T-helper 2 cell treated with Interferon-gamma antibody and Interleukin-4, amounts not matched to agents 5 μg/mL and 100 μg/mL, for 36 hours (primary cell): Measurements from ENCODE around the gene C2CD2.

Source experiments
- DNase-seq: peaks from one replicate; pipeline ENCODE4 v3.0.0; 2021; ENCODE audit warnings: low spot score
- H3K27ac Mint-ChIP-seq: one replicate; pipeline ENCODE4 v1.8.0; 2021; ENCODE audit warnings: mild to moderate bottlenecking, mixed read lengths
- H3K27me3 Mint-ChIP-seq: one replicate; pipeline ENCODE4 v1.8.0; 2021; ENCODE audit warnings: low read depth, mixed read lengths
- H3K36me3 Mint-ChIP-seq: one replicate; pipeline ENCODE4 v1.8.0; 2021; ENCODE audit warnings: low read depth, mixed read lengths
- H3K4me1 Mint-ChIP-seq: one replicate; pipeline ENCODE4 v1.8.0; 2021; ENCODE audit warnings: low read depth, mixed read lengths
- H3K4me3 Mint-ChIP-seq: one replicate; pipeline ENCODE4 v1.8.0; 2022; ENCODE audit warnings: mild to moderate bottlenecking, moderate library complexity, mixed read lengths
- H3K9me3 Mint-ChIP-seq: one replicate; pipeline ENCODE4 v1.8.0; 2021; ENCODE audit warnings: mixed read lengths

Gene C2CD2

GRCh38 chr21:41913230-41913629 lies 40.6 kb downstream of the C2CD2 start:
- Mint-ChIP-seq H3K27me3 (no peaks in the 10 kb centered on the region), H3K4me1 (no peaks in the 10 kb centered on the region)

GRCh38 chr21:41908829-41909228 lies 45.0 kb downstream of the C2CD2 start:
- Mint-ChIP-seq H3K36me3 (peaks cover 10% of the 10 kb centered on the region), H3K9me3 (no peaks in the 10 kb centered on the region), H3K27ac (no peak overlapping the region), H3K27me3 (no peaks in the 10 kb centered on the region), H3K4me1 (no peaks in the 10 kb centered on the region), H3K4me3 (no peak overlapping the region)
- DNase-seq = no peak

More at GRCh38 chr21:41913230-41913629, 40.6 kb downstream of the C2CD2 start:
- Mint-ChIP-seq H3K4me3 (no peak overlapping the region), H3K9me3 (no peaks in the 10 kb centered on the region), H3K27ac (no peak overlapping the region), H3K36me3 (peaks cover 12% of the 10 kb centered on the region)
- no peak for DNase-seq

GRCh38 chr21:41907496-41908258 lies 46.1 kb downstream of the C2CD2 start:
- Mint-ChIP-seq H3K4me1 (no peaks in the 10 kb centered on the region), H3K4me3 (no peak overlapping the region), H3K27me3 (no peaks in the 10 kb centered on the region), H3K36me3 (peaks cover 10% of the 10 kb centered on the region), H3K27ac (no peak overlapping the region), H3K9me3 (no peaks in the 10 kb centered on the region)
- DNase-seq = no peak

- no peaks in the 10 kb centered on the region for H3K27me3 Mint-ChIP-seq
- H3K4me3 Mint-ChIP-seq = no peak overlapping the region
- peaks cover 8% of the 10 kb centered on the region for H3K36me3 Mint-ChIP-seq
- no peaks in the 10 kb centered on the region for H3K9me3 Mint-ChIP-seq
- no peaks in the 10 kb centered on the region for H3K4me1 Mint-ChIP-seq
- DNase-seq = no peak
- H3K27ac Mint-ChIP-seq = no peak overlapping the region
Observed at GRCh38 chr21:41906770-41907169, 47.0 kb downstream of the C2CD2 start.

DNA sequence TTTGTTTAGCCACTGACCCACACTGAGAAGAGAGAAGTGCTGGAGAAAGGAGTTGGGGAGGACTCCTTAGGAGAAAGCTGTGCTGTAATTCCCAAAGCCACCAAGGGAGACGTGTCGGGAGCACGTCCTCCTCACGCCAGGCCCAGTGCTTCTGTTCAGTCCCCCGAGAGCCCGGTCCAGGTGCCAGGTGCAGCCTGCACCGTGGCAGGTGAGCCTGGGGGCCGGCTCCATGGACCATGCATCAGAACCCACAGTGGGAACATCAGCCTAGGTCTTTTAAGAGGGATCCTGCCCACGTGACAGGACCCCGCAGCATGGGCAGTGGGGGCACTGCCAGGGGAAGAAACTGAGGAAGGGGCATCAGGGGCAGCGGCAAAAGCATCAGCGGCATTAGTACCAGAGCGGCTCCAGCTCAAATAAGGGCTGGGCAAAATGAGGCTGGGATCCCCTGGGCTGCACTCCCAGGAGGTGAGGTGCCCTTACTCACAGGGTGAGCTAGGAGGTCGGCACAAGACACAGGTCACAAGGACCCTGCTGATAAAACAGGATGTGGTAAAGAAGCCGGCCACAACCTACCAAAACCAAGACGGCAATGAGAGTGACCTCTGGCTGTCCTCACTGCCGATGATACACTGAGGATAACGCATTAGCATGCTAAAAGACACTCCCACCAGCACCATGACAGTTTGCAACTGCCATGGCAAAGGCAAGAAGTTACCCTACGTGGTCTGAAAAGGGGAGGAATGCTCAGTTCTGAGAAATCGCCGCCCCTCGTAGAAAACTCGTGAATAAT lies 50.1 kb downstream of the C2CD2 start:
- Mint-ChIP-seq H3K9me3 (no peaks in the 10 kb centered on the region), H3K4me1 (peaks cover 18% of the 10 kb centered on the region), H3K4me3 (no peak overlapping the region), H3K27me3 (no peaks in the 10 kb centered on the region), H3K36me3 (peaks cover 10% of the 10 kb centered on the region), H3K27ac (no peak overlapping the region)
- DNase-seq = no peak

DNA sequence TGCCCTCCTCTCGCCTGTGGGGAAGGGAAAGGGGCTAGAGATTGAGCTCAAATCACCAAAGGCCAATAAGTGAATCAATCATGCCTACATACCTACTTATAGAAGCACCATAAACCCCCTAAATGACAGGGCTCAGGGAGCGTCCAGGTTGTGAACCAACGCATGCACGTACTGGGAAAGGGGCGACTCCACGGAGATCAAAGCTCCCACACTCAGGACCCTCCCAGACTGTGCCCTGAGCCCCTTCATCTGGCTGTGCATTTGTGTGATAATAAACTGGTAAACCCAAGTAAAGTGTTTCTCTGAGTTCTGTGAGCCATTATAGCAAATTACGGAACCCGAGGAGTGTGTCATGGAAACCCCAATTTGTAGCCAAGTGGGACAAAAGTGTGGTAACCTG lies 50.9 kb downstream of the C2CD2 start:
- Mint-ChIP-seq H3K36me3 (peaks cover 10% of the 10 kb centered on the region), H3K9me3 (no peaks in the 10 kb centered on the region), H3K4me1 (peaks cover 21% of the 10 kb centered on the region), H3K4me3 (no peak overlapping the region), H3K27me3 (no peaks in the 10 kb centered on the region), H3K27ac (no peak overlapping the region)
- DNase-seq = no peak

DNA sequence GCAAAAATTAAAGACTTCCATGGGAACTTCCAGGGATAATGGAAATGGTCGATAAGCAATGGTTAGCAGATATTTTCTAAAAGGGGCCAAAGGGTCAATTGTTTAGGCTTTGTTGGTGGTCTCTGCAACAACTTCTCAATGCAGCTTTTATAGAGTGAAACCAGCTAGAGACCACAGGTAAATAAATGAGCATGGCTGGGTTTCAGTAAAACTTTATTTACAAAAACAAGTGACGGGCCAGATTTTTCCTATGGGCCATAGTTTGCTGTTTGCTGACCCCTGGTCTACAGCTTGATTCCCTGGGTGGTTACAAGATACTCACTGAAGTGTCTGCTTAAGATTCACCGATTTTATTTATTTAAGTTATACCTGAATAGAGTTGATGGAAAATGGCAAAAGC lies 52.0 kb downstream of the C2CD2 start:
- no peaks in the 10 kb centered on the region for H3K9me3 Mint-ChIP-seq
- peaks cover 21% of the 10 kb centered on the region for H3K4me1 Mint-ChIP-seq
- no peak for DNase-seq
- no peaks in the 10 kb centered on the region for H3K27me3 Mint-ChIP-seq
- H3K27ac Mint-ChIP-seq = no peak overlapping the region
- no peak overlapping the region for H3K4me3 Mint-ChIP-seq
- peaks cover 10% of the 10 kb centered on the region for H3K36me3 Mint-ChIP-seq

DNA sequence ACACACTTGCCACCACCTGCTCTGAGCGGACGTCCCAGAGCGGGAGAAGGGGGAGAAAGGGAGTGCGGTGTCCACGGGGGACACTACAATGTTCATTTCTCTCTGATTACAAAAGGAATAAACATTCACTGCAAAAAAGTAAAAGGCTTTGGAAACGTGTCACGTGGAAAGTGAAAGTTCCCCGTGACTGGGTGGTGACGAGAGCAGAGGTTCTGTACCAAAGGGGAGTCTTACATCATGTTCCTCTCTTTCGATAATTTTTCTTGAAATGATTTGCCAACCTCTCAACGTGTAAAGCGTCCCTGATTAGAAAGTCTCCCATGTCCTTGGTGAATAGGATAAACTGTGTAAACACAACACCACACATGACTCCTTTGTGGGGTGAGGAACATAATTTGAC lies 52.7 kb downstream of the C2CD2 start:
- no peak overlapping the region for H3K27ac Mint-ChIP-seq
- peaks cover 10% of the 10 kb centered on the region for H3K36me3 Mint-ChIP-seq
- DNase-seq = peak; percentile 34
- no peak overlapping the region for H3K4me3 Mint-ChIP-seq
- H3K27me3 Mint-ChIP-seq = no peaks in the 10 kb centered on the region
- H3K4me1 Mint-ChIP-seq = peaks cover 22% of the 10 kb centered on the region
- no peaks in the 10 kb centered on the region for H3K9me3 Mint-ChIP-seq

- Mint-ChIP-seq H3K4me1 (peaks cover 29% of the 10 kb centered on the region), H3K36me3 (peaks cover 10% of the 10 kb centered on the region), H3K9me3 (no peaks in the 10 kb centered on the region), H3K27me3 (no peaks in the 10 kb centered on the region), H3K27ac (no peak overlapping the region), H3K4me3 (no peak overlapping the region)
- no peak for DNase-seq
Observed at GRCh38 chr21:41900401-41900800, 53.4 kb downstream of the C2CD2 start.

DNA sequence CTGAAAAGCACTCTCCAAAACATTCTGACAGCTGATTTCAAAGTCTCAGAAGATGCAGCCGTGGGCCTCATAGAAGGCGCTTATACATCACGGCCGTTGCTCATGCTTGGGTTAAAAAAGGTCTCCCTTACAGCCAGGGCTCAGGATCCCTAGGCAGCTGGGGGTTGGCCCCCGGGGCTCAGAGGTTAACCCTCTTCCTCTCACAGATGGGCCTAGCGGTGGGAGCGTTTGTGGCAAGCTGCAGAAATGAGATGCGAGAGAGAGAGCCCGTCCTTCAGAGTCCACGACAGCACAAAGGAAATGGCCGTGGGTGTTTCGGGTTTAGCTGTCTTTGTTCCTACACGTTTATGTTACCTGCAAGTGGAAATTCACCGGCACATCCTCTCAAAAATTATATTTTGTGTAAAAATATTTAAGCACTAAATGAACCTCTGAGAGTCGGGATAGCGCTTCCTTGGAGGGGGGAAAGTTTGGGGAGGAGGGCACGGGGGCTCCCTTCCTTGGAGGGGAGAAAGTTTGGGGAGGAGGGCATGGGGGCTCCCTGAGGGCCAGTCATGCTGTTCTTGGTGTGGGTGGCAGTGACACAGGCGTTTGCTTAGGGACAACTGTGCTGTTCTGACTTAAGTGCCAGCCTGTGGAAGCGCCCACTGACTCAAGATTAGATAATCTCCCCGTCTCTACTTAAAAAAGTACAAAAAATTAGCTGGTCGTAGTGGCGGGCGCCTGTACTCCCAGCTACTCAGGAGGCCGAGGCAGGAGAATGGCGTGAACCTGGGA lies 54.2 kb downstream of the C2CD2 start:
- no peaks in the 10 kb centered on the region for H3K9me3 Mint-ChIP-seq
- H3K27ac Mint-ChIP-seq = peak overlapping the region; percentile 64
- H3K27me3 Mint-ChIP-seq = no peaks in the 10 kb centered on the region
- peaks cover 32% of the 10 kb centered on the region for H3K4me1 Mint-ChIP-seq
- H3K36me3 Mint-ChIP-seq = peaks cover 10% of the 10 kb centered on the region
- peak; percentile 67 for DNase-seq
- peak overlapping the region; percentile 42 for H3K4me3 Mint-ChIP-seq

DNA sequence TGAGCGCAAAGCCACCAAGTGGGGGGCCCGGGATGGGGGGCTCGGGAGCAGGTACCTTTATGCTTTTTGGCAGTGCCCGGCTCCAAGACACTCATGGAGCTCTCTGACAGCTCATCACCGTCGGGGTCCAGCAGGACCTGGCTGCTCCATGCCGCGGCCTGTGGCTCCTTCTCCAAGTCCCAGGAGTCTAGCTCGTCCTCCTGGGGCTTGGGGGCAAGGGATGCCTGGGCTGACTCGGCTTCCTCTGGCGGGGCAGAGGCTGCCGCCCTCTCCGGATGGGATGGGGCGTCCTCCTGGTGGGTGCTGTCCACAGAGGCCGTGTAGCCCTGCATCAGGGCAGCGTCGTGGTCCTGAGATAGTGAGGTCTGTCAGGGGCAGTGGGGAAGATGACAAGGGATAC lies 54.8 kb downstream of the C2CD2 start:
- Mint-ChIP-seq H3K4me3 (no peak overlapping the region), H3K9me3 (no peaks in the 10 kb centered on the region), H3K27me3 (no peaks in the 10 kb centered on the region), H3K36me3 (peaks cover 10% of the 10 kb centered on the region), H3K27ac (no peak overlapping the region), H3K4me1 (peaks cover 32% of the 10 kb centered on the region)
- no peak for DNase-seq

- DNase-seq = no peak
- H3K27ac Mint-ChIP-seq = no peak overlapping the region
- H3K4me3 Mint-ChIP-seq = no peak overlapping the region
- H3K27me3 Mint-ChIP-seq = no peaks in the 10 kb centered on the region
- peaks cover 10% of the 10 kb centered on the region for H3K36me3 Mint-ChIP-seq
- no peaks in the 10 kb centered on the region for H3K9me3 Mint-ChIP-seq
- peaks cover 32% of the 10 kb centered on the region for H3K4me1 Mint-ChIP-seq
Observed at GRCh38 chr21:41897700-41898099, 56.1 kb downstream of the C2CD2 start.

GRCh38 chr21:41897047-41897669 lies 56.7 kb downstream of the C2CD2 start:
- H3K27ac Mint-ChIP-seq = no peak overlapping the region

More at GRCh38 chr21:41897047-41897669, 56.7 kb downstream of the C2CD2 start:
- Mint-ChIP-seq H3K36me3 (peaks cover 9% of the 10 kb centered on the region), H3K27me3 (no peaks in the 10 kb centered on the region), H3K4me3 (no peak overlapping the region), H3K9me3 (no peaks in the 10 kb centered on the region), H3K4me1 (peaks cover 32% of the 10 kb centered on the region)
- DNase-seq = no peak
